Endothelial cell of umbilical vein (primary cell): ENCODE data around the gene SP140L. TPM values are rescaled to one million over a fixed set of nuclear protein-coding genes. Genes with fewer than 3 reads are reported as not detected.
A peak's percentile ranks its signal among the peaks of the same experiment; 100 is the strongest.
"Not testable (repeated sequence)": the region's sequence is repeated elsewhere in the genome, so short reads cannot be mapped to it uniquely, and the experiment has no call there.

Source experiments
- BruUV-seq: library from RNA; stranded (reverse); fragments of 400-500 nt; replicated peaks from 2 replicates; lab custom pipeline; 2021; lab: Mats Ljungman, UMichigan
- CTCF ChIA-PET: fragments of 300-600, 350-600 bp; sonication (Branson Sonifier 250); formaldehyde crosslinking; loops from one replicate; lab custom pipeline; 2021; ENCODE audit warnings: antibody characterized with exemption, inconsistent platforms; lab: Charles Lee
- POLR2A ChIA-PET: fragments of 300-600, 350-600 bp; sonication (Branson Sonifier 250); formaldehyde crosslinking; loops from one replicate; lab custom pipeline; 2021; ENCODE audit warnings: antibody characterized with exemption, inconsistent platforms; lab: Charles Lee
- DNase-seq: peaks from one replicate; pipeline ENCODE4 v3.0.0-alpha.2; 2011; ENCODE audit warnings: low read depth, low spot score
- FAIRE-seq: peaks from 2 replicates; lab custom pipeline; 2011; peaks lifted over from hg19 to GRCh38; lab: Jason Lieb, UNC
- H2AFZ ChIP-seq: 2 replicates; pipeline ENCODE4 v1.6.0; 2012; ENCODE audit warnings: low read depth, low read length, control low read depth, inconsistent platforms
- H3K27ac ChIP-seq: 2 replicates; pipeline ENCODE4 v1.5.1; 2011; ENCODE audit warnings: low read depth, mild to moderate bottlenecking, control low read depth, low read length, moderate library complexity; ENCODE audit not compliant: insufficient read depth
- H3K27me3 ChIP-seq, 2 experiments: 2 replicates each; pipeline versions ENCODE4 v1.6.0 to v1.6.1; 2011; ENCODE audit warnings: low read length in 2 of 2, mixed read lengths in 1 of 2; ENCODE audit not compliant: control insufficient read depth in 2 of 2, insufficient read depth in 2 of 2
- H3K36me3 ChIP-seq, 2 experiments: 2 replicates in 1 of 2; 3 replicates in 1 of 2; pipeline ENCODE4 v1.5.1; 2011; ENCODE audit warnings: low read length in 2 of 2, mild to moderate bottlenecking in 1 of 2, moderate library complexity in 1 of 2; ENCODE audit not compliant: control insufficient read depth in 2 of 2, insufficient read depth in 2 of 2; ENCODE audit errors: extremely low read depth in 1 of 2
- H3K4me1 ChIP-seq: 3 replicates; pipeline ENCODE4 v1.5.1; 2011; ENCODE audit warnings: mild to moderate bottlenecking, low read length; ENCODE audit not compliant: control insufficient read depth, insufficient read depth; ENCODE audit errors: extremely low read depth
- H3K4me2 ChIP-seq: 2 replicates; pipeline ENCODE4 v1.6.1; 2011; ENCODE audit warnings: low read length, control low read depth, mixed read lengths; ENCODE audit not compliant: insufficient read depth
- H3K4me3 ChIP-seq, 3 experiments: fragments of 200-600 bp in 1 of 3; sonication (generic), shearing (Covaris generic) in 1 of 3; replicated peaks in 1 of 3; 2 replicates each; pipeline ENCODE4 v1.5.1; 2011 to 2016; ENCODE audit warnings: control low read depth in 3 of 3, low read length in 3 of 3, mild to moderate bottlenecking in 2 of 3, inconsistent platforms in 1 of 3, low read depth in 1 of 3, moderate library complexity in 1 of 3; ENCODE audit not compliant: insufficient read depth in 1 of 3
- H3K79me2 ChIP-seq: 2 replicates; pipeline ENCODE4 v1.6.0; 2012; ENCODE audit warnings: low read length, inconsistent platforms; ENCODE audit not compliant: control insufficient read depth, insufficient read depth
- H3K9ac ChIP-seq: replicated peaks from 2 replicates; pipeline ENCODE3; 2011; ENCODE audit warnings: low read length, control low read depth; ENCODE audit not compliant: insufficient read depth; ENCODE audit errors: extremely low read depth
- H3K9me1 ChIP-seq: replicated peaks from 3 replicates; pipeline ENCODE4 v1.6.0; 2011; ENCODE audit warnings: mild to moderate bottlenecking, low read length; ENCODE audit not compliant: control insufficient read depth, insufficient read depth; ENCODE audit errors: extremely low read depth
- H3K9me3 ChIP-seq: replicated peaks from 2 replicates; pipeline ENCODE4 v1.5.1; 2012; ENCODE audit warnings: low read length, inconsistent platforms; ENCODE audit not compliant: control insufficient read depth, insufficient read depth
- H4K20me1 ChIP-seq: replicated peaks from 2 replicates; pipeline ENCODE3; 2011; ENCODE audit warnings: mild to moderate bottlenecking, low read length; ENCODE audit not compliant: control insufficient read depth, insufficient read depth; ENCODE audit errors: extremely low read depth
- EZH2 ChIP-seq: IDR thresholded peaks from 2 replicates; pipeline ENCODE4 v1.6.1; 2012; ENCODE audit warnings: borderline replicate concordance, low read depth, mild to moderate bottlenecking, moderate library complexity, low read length, inconsistent platforms; ENCODE audit not compliant: severe bottlenecking
- FOS ChIP-seq: IDR thresholded peaks from 2 replicates; pipeline ENCODE4 v1.6.1; 2011; ENCODE audit warnings: mild to moderate bottlenecking, low read length, moderate library complexity, borderline replicate concordance; ENCODE audit not compliant: insufficient read depth
- GATA2 ChIP-seq: IDR thresholded peaks from 2 replicates; pipeline ENCODE4 v1.7.0; 2011; ENCODE audit warnings: low read depth, mild to moderate bottlenecking, moderate library complexity, mixed read lengths, low read length; ENCODE audit not compliant: insufficient read length, insufficient read depth
- JUN ChIP-seq: IDR thresholded peaks from 2 replicates; pipeline ENCODE4 v1.6.1; 2011; ENCODE audit warnings: borderline replicate concordance, low read depth; ENCODE audit not compliant: insufficient read length, insufficient read depth
- POLR2A ChIP-seq: IDR thresholded peaks from 2 replicates; pipeline ENCODE4 v1.6.1; 2012; ENCODE audit warnings: low read depth, mild to moderate bottlenecking, control low read depth, low read length
- dilution Hi-C: fragments of 300-500 bp; cut with MboI; formaldehyde crosslinking; loops from one replicate; pipeline ENCODE4 v1.15.0; 2019; ENCODE audit warnings: low sequenced_read_pairs; ENCODE audit not compliant: extremely low pct_ligation_motif_present
- intact Hi-C: fragments of 100-400 bp; cut with micrococcal nuclease; formaldehyde crosslinking; loops from one replicate; pipeline ENCODE4 v1.10.0; 2022
- polyA plus RNA-seq, 4 experiments: library from polyadenylated mRNA; depleted of rRNA in 3 of 4; stranded (reverse) in 3 of 4; unstranded in 1 of 4; fragments of >200 nt; gene quantifications; 2 replicates each; pipeline versions ENCODE4 v1.2.1 to v1.2.3, GENCODE V29; 2011 to 2012; ENCODE audit warnings: missing spikeins in 1 of 4
- total RNA-seq: library from RNA; stranded (reverse); gene quantifications from 2 replicates; pipeline ENCODE4 v1.2.3, GENCODE V29; 2021
- TF ChIP-seq, protein P1 (sequence below), 2 donors: IDR thresholded peaks; 1 replicate in 1 of 2; 2 replicates in 1 of 2; pipeline ENCODE4 v1.5.1; 2011; ENCODE audit warnings: low read length in 2 of 2, mild to moderate bottlenecking in 2 of 2, moderate library complexity in 2 of 2, control low read depth in 1 of 2, inconsistent platforms in 1 of 2, low read depth in 1 of 2; ENCODE audit not compliant: insufficient read depth in 1 of 2; ENCODE audit errors: extremely low read depth in 1 of 2
- TF ChIP-seq, protein P2 (sequence below): IDR thresholded peaks from 2 replicates; pipeline ENCODE4 v1.6.1; 2011; ENCODE audit not compliant: insufficient read depth, insufficient read length

SP140L gene
- total and polyA plus RNA-seq, 2 donors (not counting 3 experiments of a cell fraction or from before 2014, with no cell fraction given), result 16.0 to 27.3 TPM

- TF ChIP-seq EZH2 (no peak), JUN (no peak), GATA2 (no peak), POLR2A (no peak), FOS (no peak)
- TF ChIP-seq, protein P1, sequence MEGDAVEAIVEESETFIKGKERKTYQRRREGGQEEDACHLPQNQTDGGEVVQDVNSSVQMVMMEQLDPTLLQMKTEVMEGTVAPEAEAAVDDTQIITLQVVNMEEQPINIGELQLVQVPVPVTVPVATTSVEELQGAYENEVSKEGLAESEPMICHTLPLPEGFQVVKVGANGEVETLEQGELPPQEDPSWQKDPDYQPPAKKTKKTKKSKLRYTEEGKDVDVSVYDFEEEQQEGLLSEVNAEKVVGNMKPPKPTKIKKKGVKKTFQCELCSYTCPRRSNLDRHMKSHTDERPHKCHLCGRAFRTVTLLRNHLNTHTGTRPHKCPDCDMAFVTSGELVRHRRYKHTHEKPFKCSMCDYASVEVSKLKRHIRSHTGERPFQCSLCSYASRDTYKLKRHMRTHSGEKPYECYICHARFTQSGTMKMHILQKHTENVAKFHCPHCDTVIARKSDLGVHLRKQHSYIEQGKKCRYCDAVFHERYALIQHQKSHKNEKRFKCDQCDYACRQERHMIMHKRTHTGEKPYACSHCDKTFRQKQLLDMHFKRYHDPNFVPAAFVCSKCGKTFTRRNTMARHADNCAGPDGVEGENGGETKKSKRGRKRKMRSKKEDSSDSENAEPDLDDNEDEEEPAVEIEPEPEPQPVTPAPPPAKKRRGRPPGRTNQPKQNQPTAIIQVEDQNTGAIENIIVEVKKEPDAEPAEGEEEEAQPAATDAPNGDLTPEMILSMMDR (IDR thresholded peaks at IDR 0.05; ENCODE audit: extremely low read depth in 1 of 2, insufficient read depth in 1 of 2, low read depth in 1 of 2, low read length in 2 of 2), result no peak
- TF ChIP-seq, protein P2, sequence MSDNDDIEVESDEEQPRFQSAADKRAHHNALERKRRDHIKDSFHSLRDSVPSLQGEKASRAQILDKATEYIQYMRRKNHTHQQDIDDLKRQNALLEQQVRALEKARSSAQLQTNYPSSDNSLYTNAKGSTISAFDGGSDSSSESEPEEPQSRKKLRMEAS, result no peak
- peak; percentile 30 for DNase-seq
- dilution Hi-C loops, result no loop called here
Measured at GRCh38 chr2:230400454-230400853, 73.5 kb downstream of the SP140L start.

GRCh38 chr2:230401026-230401425 lies 74.0 kb downstream of the SP140L start:
- FAIRE-seq, H3K9ac ChIP-seq, dilution Hi-C loops, H3K79me2 ChIP-seq, H3K4me3 ChIP-seq, H3K27ac ChIP-seq, H4K20me1 ChIP-seq, H3K9me3 ChIP-seq, intact Hi-C loops, BruUV-seq, POLR2A ChIA-PET, H3K4me2 ChIP-seq, CTCF ChIA-PET, H3K27me3 ChIP-seq, DNase-seq, H3K36me3 ChIP-seq, H2AFZ ChIP-seq, H3K9me1 ChIP-seq: not testable (repeated sequence)
- peaks cover 14% of the 10 kb centered on the region for H3K4me1 ChIP-seq

More at GRCh38 chr2:230400454-230400853, 73.5 kb downstream of the SP140L start:
- Histone ChIP-seq H4K20me1 (no peaks in the 10 kb centered on the region), H3K36me3 (no peaks in the 10 kb centered on the region), H2AFZ (no peak overlapping the region), H3K4me3 (no peak overlapping the region), H3K79me2 (no peaks in the 10 kb centered on the region), H3K9me1 (no peaks in the 10 kb centered on the region), H3K27me3 (no peaks in the 10 kb centered on the region), H3K9me3 (no peaks in the 10 kb centered on the region), H3K9ac (no peak overlapping the region), H3K4me1 (peaks cover 8% of the 10 kb centered on the region), H3K27ac (no peak overlapping the region), H3K4me2 (no peak overlapping the region)
- intact Hi-C loops, result no loop called here
- no TSS peak for BruUV-seq
- ChIA-PET CTCF (no interaction called here), POLR2A (no interaction called here)
- FAIRE-seq, result peak; percentile 61
